ENCODE data around the gene UBE2S.

UBE2S gene

GRCh38 chr19:55433292-55433691 is 25.7 kb upstream of the UBE2S start:
- no peak for TF ChIP-seq POLR2AphosphoS5 (IDR thresholded peaks at IDR 0.05; ENCODE audit: low read depth, low read length)
- TF ChIP-seq TAF1 (IDR thresholded peaks at IDR 0.05; ENCODE audit: borderline replicate concordance, insufficient read depth, low read length) = no peak
- TF ChIP-seq FOXP2 (optimal IDR thresholded peaks at IDR 0.05; ENCODE audit: borderline replicate concordance, extremely low read depth, extremely low read length, insufficient read depth) = no peak
- no peak for TF ChIP-seq SIN3A (IDR thresholded peaks at IDR 0.05; ENCODE audit: borderline replicate concordance, insufficient read depth, low read length)
- TF ChIP-seq REST (IDR thresholded peaks at IDR 0.05; ENCODE audit: insufficient read depth in 1 of 2, low read depth in 2 of 2, low read length in 2 of 2) = no peak

DNA sequence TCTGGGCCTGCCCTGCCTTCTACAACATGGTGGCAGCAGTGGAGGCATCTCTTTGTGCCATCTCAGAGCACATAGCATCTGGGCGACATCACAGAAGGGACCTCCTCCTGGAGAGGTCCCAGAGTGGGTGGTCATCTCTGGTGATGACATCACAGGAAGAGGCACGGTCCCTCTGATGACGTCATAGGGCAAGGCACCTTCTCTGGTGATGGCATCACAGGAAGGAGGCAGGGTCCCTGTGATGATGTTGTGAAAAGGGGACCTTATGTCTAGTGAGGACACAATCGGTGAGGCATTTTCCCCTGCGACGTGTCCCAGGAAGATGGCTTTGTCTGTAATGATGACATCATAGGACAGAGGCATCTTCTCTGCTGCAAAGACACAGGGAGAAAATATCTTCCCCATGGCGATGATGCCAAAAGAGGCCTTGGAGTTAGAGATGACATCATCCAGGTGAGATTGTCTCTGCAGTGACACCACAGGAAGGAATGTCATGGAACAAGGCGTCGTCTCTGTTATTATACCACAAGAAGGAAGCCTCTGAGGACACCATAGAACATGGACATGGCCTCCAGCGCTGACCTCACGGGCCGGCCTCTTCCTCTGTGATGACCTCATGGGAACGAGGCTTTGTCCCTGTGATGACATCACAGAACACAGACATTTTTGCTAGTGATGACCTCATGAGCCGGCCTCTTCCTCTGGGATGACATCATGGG is 24.8 kb upstream of the UBE2S start:
- TF ChIP-seq TAF1 (IDR thresholded peaks at IDR 0.05; ENCODE audit: borderline replicate concordance, insufficient read depth, low read length) (no peak), SIN3A (IDR thresholded peaks at IDR 0.05; ENCODE audit: borderline replicate concordance, insufficient read depth, low read length) (no peak), POLR2AphosphoS5 (IDR thresholded peaks at IDR 0.05; ENCODE audit: low read depth, low read length) (no peak)

- no peak for TF ChIP-seq POLR2AphosphoS5 (IDR thresholded peaks at IDR 0.05; ENCODE audit: low read depth, low read length)
- no peak for TF ChIP-seq FOXP2 (optimal IDR thresholded peaks at IDR 0.05; ENCODE audit: borderline replicate concordance, extremely low read depth, extremely low read length, insufficient read depth)
- no peak for TF ChIP-seq TAF1 (IDR thresholded peaks at IDR 0.05; ENCODE audit: borderline replicate concordance, insufficient read depth, low read length)
- no peak for TF ChIP-seq SIN3A (IDR thresholded peaks at IDR 0.05; ENCODE audit: borderline replicate concordance, insufficient read depth, low read length)
- no peak for TF ChIP-seq REST (IDR thresholded peaks at IDR 0.05; ENCODE audit: insufficient read depth in 1 of 2, low read depth in 2 of 2, low read length in 2 of 2)
These were observed 23.6 kb upstream of the UBE2S start for GRCh38 chr19:55431183-55431582.

DNA sequence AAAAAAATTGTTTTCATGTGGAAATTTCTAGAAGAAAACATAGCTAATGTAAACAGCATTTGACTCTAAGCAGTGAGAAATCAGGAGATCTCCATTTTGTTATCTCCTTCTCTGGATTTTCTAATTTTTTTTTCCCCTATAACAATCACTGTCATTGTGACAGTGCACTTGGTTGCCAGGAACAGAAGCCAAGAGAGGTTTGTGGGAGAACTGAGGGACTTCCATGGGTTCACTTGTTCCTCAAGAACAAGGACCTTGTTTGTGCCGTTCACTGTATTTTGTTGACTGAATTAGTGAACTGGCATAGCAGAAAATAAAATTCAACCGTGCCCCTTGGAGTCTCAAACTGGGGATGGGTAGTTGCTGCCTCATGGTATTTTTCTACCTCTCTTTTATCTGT is 18.5 kb upstream of the UBE2S start:
- TF ChIP-seq POLR2AphosphoS5 (IDR thresholded peaks at IDR 0.05; ENCODE audit: low read depth, low read length) (no peak), TAF1 (IDR thresholded peaks at IDR 0.05; ENCODE audit: borderline replicate concordance, insufficient read depth, low read length) (no peak), REST (IDR thresholded peaks at IDR 0.05; ENCODE audit: insufficient read depth in 1 of 2, low read depth in 2 of 2, low read length in 2 of 2) (no peak), FOXP2 (optimal IDR thresholded peaks at IDR 0.05; ENCODE audit: borderline replicate concordance, extremely low read depth, extremely low read length, insufficient read depth) (no peak), SIN3A (IDR thresholded peaks at IDR 0.05; ENCODE audit: borderline replicate concordance, insufficient read depth, low read length) (no peak)

GRCh38 chr19:55424518-55424917 is 16.9 kb upstream of the UBE2S start:
- no peak for TF ChIP-seq TAF1 (IDR thresholded peaks at IDR 0.05; ENCODE audit: borderline replicate concordance, insufficient read depth, low read length)
- TF ChIP-seq FOXP2 (optimal IDR thresholded peaks at IDR 0.05; ENCODE audit: borderline replicate concordance, extremely low read depth, extremely low read length, insufficient read depth) = no peak
- TF ChIP-seq REST (IDR thresholded peaks at IDR 0.05; ENCODE audit: insufficient read depth in 1 of 2, low read depth in 2 of 2, low read length in 2 of 2) = no peak
